Adrenal gland (tissue), 5 donors: ENCODE data around the gene OPRL1.

Experiments used
- POLR2A ChIP-seq, 2 donors: fragments of 450-650 bp; IDR thresholded peaks; one replicate each; pipeline ENCODE4 v1.6.1; 2017; ENCODE audit warnings: antibody characterized with exemption in 2 of 2, mild to moderate bottlenecking in 2 of 2, moderate library complexity in 1 of 2
- TF ChIP-seq, protein P1 (sequence below), 6 experiments: fragments of 450-650 bp in 4 of 6; fragments of 200-600 bp in 2 of 6; sonication (generic) in 1 of 6; IDR thresholded peaks; 1 replicate in 5 of 6; 2 replicates in 1 of 6; pipeline versions ENCODE4 v1.5.1 to v1.8.0; 2016 to 2021; ENCODE audit warnings: antibody characterized with exemption in 6 of 6, mild to moderate bottlenecking in 2 of 6, moderate library complexity in 1 of 6
- donor health status: DM: no; HTN: no; CAD: no.

DNA sequence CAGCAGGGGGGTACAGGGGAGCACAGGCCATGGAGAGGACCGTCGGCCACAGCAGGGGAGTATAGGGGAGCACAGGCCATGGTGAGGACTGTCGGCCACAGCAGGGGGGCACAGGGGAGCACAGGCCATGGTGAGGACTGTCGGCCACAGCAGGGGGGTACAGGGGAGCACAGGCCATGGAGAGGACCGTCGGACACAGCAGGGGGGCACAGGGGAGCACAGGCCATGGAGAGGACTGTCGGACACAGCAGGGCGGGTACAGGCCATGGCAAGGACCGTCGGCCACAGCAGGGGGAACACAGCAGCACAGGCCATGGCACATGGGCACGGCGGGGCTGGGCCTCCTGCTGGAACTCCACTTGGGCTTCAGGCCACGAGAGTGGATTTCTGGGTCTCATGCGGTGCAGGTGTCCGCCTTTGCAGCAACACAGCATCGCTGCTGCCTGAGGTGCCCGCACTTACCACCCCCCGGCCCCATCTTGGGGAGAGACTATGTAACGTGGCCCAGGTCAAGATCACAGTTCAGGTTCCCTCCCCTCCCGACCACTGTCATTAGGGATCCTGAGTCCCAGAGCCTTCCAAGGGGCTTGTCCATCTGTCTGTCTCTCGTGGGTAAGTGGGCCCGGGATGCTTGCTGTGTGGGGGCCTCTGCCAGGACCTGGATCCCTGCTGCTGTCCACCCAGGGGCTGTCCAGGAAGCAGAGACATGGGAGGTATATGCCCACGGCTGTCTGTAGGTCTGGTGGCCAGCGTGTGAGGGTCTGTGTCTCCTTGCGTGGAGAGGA, 25.0 kb downstream of the OPRL1 start:
- TF ChIP-seq, protein P1, sequence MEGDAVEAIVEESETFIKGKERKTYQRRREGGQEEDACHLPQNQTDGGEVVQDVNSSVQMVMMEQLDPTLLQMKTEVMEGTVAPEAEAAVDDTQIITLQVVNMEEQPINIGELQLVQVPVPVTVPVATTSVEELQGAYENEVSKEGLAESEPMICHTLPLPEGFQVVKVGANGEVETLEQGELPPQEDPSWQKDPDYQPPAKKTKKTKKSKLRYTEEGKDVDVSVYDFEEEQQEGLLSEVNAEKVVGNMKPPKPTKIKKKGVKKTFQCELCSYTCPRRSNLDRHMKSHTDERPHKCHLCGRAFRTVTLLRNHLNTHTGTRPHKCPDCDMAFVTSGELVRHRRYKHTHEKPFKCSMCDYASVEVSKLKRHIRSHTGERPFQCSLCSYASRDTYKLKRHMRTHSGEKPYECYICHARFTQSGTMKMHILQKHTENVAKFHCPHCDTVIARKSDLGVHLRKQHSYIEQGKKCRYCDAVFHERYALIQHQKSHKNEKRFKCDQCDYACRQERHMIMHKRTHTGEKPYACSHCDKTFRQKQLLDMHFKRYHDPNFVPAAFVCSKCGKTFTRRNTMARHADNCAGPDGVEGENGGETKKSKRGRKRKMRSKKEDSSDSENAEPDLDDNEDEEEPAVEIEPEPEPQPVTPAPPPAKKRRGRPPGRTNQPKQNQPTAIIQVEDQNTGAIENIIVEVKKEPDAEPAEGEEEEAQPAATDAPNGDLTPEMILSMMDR (IDR thresholded peaks at IDR 0.05), result no peak
- no peak for TF ChIP-seq POLR2A (IDR thresholded peaks at IDR 0.05)
